GM12891 (cell line): ENCODE data around the gene FAM161B.
"Not testable (repeated sequence)": the region's sequence is repeated elsewhere in the genome, so short reads cannot be mapped to it uniquely, and the experiment has no call there.

Experiments
- PAX5 ChIP-seq: IDR thresholded peaks from 2 replicates; pipeline ENCODE4 v1.6.1; 2011; ENCODE audit warnings: low read length, moderate library complexity, mild to moderate bottlenecking; ENCODE audit not compliant: insufficient read depth, severe bottlenecking
- POLR2A ChIP-seq: IDR thresholded peaks from 2 replicates; pipeline ENCODE4 v1.6.1; 2011; ENCODE audit warnings: low read depth, low read length, control low read depth
- POLR2AphosphoS5 ChIP-seq: IDR thresholded peaks from 2 replicates; pipeline ENCODE4 v1.6.1; 2011; ENCODE audit warnings: low read depth, low read length, control low read depth
- POU2F2 ChIP-seq: IDR thresholded peaks from 2 replicates; pipeline ENCODE4 v1.6.1; 2011; ENCODE audit warnings: low read depth, mild to moderate bottlenecking, control low read depth, low read length, moderate library complexity
- TAF1 ChIP-seq: IDR thresholded peaks from 2 replicates; pipeline ENCODE4 v1.6.1; 2011; ENCODE audit warnings: low read depth, low read length, control low read depth

- not testable (repeated sequence) for TF ChIP-seq POLR2A, POLR2AphosphoS5, TAF1, PAX5, POU2F2
Observed at GRCh38 chr14:73894180-73894687, 55.7 kb downstream of the FAM161B start.
